ENCODE results near the gene UNC5B. TPM values are rescaled to one million over a fixed set of nuclear protein-coding genes. Genes with fewer than 3 reads are reported as not detected.
A peak's percentile ranks its signal among the peaks of the same experiment; 100 is the strongest.

Gene UNC5B
- total RNA-seq, 1 donor, result 135 TPM

DNA sequence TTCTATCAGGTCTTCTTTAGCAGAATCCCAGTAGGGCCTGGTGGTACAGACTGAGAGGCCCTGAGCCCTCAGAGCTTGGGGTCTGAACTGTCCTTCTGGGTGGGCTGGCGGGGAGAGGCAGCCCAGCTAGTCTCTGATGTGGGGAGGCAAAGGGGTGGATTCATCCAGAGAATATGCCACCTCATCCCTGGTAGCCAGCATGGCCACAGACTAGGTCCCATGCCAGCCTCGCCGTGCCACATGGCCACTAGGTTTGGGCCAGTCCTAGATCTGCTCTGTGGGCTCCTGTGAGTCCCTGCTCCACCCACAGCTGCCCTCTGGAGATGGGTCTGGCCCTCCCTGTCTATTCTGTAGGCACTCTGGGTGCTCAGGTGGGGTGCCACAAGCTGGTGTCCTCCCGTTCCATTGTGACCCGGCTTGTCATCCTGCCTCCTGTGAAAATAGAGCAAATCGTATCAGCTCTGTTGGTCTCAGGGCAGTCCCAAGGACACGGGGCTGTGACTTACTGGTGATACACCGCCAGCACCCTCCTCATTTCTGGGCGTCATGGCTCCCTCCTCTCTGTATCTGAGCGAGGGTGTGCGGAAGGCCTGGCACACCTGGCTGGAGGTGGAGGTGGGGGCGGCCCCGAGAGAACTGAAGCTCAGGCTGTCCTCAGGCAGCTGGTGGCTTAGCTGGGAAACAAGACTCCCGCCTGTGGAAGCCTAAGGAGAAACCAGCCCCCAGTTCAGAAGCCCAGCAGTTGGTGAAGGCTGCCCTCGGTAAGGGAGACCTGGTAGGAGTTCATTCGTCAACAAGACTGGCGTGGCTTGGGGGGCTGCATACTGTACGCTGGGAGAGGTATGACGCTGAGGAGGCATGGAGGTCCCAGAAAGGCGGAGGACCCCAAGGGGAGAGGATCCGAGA is 33.3 kb downstream of the UNC5B start:
- Histone ChIP-seq H3K27ac (ENCODE audit: low read depth, low read length) (peak overlapping the region; percentile 71), H3K27me3 (ENCODE audit: insufficient read depth, low read length) (no peaks in the 10 kb centered on the region)
- TF ChIP-seq, protein P1, sequence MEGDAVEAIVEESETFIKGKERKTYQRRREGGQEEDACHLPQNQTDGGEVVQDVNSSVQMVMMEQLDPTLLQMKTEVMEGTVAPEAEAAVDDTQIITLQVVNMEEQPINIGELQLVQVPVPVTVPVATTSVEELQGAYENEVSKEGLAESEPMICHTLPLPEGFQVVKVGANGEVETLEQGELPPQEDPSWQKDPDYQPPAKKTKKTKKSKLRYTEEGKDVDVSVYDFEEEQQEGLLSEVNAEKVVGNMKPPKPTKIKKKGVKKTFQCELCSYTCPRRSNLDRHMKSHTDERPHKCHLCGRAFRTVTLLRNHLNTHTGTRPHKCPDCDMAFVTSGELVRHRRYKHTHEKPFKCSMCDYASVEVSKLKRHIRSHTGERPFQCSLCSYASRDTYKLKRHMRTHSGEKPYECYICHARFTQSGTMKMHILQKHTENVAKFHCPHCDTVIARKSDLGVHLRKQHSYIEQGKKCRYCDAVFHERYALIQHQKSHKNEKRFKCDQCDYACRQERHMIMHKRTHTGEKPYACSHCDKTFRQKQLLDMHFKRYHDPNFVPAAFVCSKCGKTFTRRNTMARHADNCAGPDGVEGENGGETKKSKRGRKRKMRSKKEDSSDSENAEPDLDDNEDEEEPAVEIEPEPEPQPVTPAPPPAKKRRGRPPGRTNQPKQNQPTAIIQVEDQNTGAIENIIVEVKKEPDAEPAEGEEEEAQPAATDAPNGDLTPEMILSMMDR (IDR thresholded peaks at IDR 0.05; ENCODE audit: extremely low read depth, low read depth, low read length), result no peak

DNA sequence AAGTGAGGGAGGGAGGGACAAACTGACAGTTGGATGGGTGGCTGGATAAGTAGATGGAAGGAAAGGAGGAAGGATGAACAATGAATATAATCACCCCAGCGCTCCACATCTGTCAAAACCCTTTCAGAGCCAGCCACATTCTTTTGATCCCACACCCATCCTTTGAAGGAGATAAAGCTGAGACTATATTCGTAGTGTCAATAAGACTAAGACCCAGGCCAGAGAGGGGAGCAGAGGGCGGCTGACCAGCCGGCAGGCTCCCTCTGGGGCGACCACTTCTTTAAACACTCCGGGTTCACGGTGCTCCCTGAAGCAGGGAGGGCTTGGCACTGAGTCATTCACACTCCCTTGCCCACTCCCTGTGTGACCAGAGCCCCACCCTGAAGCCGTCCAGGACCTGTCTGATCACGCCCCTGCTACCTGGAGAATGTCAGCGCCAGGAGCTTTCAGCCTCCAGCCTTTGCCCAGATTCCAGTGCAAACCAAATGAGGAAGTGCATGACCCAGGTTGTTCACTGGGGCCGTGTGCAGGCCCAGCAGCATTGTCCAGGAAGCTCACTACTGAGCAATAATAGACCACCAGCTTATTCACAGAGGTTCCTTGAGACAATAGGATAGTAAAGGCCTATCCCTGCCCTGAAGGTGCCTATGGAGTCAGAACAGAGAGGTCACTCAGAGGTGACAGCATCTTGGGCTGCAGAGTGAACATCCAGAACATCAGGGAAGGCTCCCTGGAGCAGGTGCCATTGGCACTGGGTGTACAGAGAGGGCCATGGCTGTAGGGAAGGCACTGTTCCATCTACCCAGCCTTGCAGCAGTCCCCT is 34.4 kb downstream of the UNC5B start:
- Histone ChIP-seq H3K4me3 (ENCODE audit: insufficient read depth, low read length) (no peak overlapping the region), H3K4me1 (ENCODE audit: insufficient read depth, low read length) (peaks cover 42% of the 10 kb centered on the region), H3K27me3 (ENCODE audit: insufficient read depth, low read length) (no peaks in the 10 kb centered on the region), H3K36me3 (ENCODE audit: insufficient read depth, low read length) (no peaks in the 10 kb centered on the region), H3K27ac (ENCODE audit: low read depth, low read length) (no peak overlapping the region), H2AFZ (ENCODE audit: low read length) (no peak overlapping the region), H3K4me2 (ENCODE audit: insufficient read depth, low read length) (no peak overlapping the region), H3K79me2 (ENCODE audit: insufficient read depth, low read length) (peaks cover 18% of the 10 kb centered on the region), H4K20me1 (ENCODE audit: insufficient read depth, low read length) (peaks cover 42% of the 10 kb centered on the region), H3K9me3 (ENCODE audit: low read depth, low read length) (no peaks in the 10 kb centered on the region)
- DNase-seq (ENCODE audit: insufficient read length, low spot score, missing footprints), result peak; percentile 80
- TF ChIP-seq, protein P1 (IDR thresholded peaks at IDR 0.05; ENCODE audit: extremely low read depth, low read depth, low read length), result no peak

More for the DNA sequence above, 33.3 kb downstream of the UNC5B start:
- H2AFZ ChIP-seq (ENCODE audit: low read length), result no peak overlapping the region
- H3K4me1 ChIP-seq (ENCODE audit: insufficient read depth, low read length), result peaks cover 53% of the 10 kb centered on the region
- peak overlapping the region; percentile 78 for H3K4me2 ChIP-seq (ENCODE audit: insufficient read depth, low read length)
- peaks cover 18% of the 10 kb centered on the region for H3K79me2 ChIP-seq (ENCODE audit: insufficient read depth, low read length)
- H3K4me3 ChIP-seq (ENCODE audit: insufficient read depth, low read length), result no peak overlapping the region
- peak; percentile 61 for DNase-seq (ENCODE audit: insufficient read length, low spot score, missing footprints)
- H3K9me3 ChIP-seq (ENCODE audit: low read depth, low read length), result no peaks in the 10 kb centered on the region
- H4K20me1 ChIP-seq (ENCODE audit: insufficient read depth, low read length), result peaks cover 36% of the 10 kb centered on the region
- H3K36me3 ChIP-seq (ENCODE audit: insufficient read depth, low read length), result no peaks in the 10 kb centered on the region

DNA sequence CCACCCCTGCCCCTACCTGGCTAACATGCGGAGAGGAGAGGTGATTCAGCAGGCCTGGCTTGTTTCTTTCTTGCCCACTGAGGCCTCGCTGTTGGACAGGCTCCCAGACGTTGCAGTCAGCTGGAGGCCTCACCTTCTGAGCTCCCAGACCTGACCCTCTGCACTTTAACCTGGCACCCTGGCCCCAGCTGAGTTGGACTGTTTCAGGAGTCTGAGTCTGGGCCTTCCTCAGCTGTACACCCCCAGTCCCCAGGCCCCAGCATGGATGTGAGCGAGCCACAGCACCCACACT is 35.0 kb downstream of the UNC5B start:
- peaks cover 21% of the 10 kb centered on the region for H3K79me2 ChIP-seq (ENCODE audit: insufficient read depth, low read length)
- TF ChIP-seq, protein P1 (IDR thresholded peaks at IDR 0.05; ENCODE audit: extremely low read depth, low read depth, low read length), result no peak
- no peak overlapping the region for H3K27ac ChIP-seq (ENCODE audit: low read depth, low read length)
- no peak overlapping the region for H2AFZ ChIP-seq (ENCODE audit: low read length)
- no peaks in the 10 kb centered on the region for H3K27me3 ChIP-seq (ENCODE audit: insufficient read depth, low read length)
- no peak overlapping the region for H3K4me2 ChIP-seq (ENCODE audit: insufficient read depth, low read length)
- H3K36me3 ChIP-seq (ENCODE audit: insufficient read depth, low read length), result no peaks in the 10 kb centered on the region
- peaks cover 36% of the 10 kb centered on the region for H3K4me1 ChIP-seq (ENCODE audit: insufficient read depth, low read length)
- H3K9me3 ChIP-seq (ENCODE audit: low read depth, low read length), result no peaks in the 10 kb centered on the region
- peaks cover 46% of the 10 kb centered on the region for H4K20me1 ChIP-seq (ENCODE audit: insufficient read depth, low read length)
- no peak overlapping the region for H3K4me3 ChIP-seq (ENCODE audit: insufficient read depth, low read length)
- DNase-seq (ENCODE audit: insufficient read length, low spot score, missing footprints), result no peak

DNA sequence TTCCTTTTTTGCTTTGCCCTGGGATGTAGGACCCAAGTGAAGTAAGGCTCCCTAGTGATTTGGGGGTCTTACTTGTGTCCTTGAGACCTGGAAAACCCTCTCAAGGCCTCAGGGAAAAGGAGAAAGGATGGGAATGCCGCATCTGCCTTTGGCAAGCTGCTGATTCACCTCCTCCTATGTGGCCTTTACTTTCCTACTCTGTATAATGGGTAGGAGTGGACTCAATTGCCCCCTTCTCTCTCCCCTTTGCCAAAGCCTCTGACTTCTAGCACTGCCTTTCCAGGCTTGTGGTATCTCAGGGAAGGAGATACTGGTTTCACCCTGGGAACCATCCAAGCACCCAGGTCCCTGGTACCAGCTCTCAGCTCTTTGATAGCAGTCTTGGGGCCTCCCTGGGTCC is 35.4 kb downstream of the UNC5B start:
- no peak for DNase-seq (ENCODE audit: insufficient read length, low spot score, missing footprints)
- Histone ChIP-seq H3K27ac (ENCODE audit: low read depth, low read length) (no peak overlapping the region), H4K20me1 (ENCODE audit: insufficient read depth, low read length) (peaks cover 46% of the 10 kb centered on the region), H3K4me1 (ENCODE audit: insufficient read depth, low read length) (peaks cover 32% of the 10 kb centered on the region), H3K79me2 (ENCODE audit: insufficient read depth, low read length) (peaks cover 24% of the 10 kb centered on the region), H3K36me3 (ENCODE audit: insufficient read depth, low read length) (no peaks in the 10 kb centered on the region), H3K4me2 (ENCODE audit: insufficient read depth, low read length) (no peak overlapping the region), H3K9me3 (ENCODE audit: low read depth, low read length) (no peaks in the 10 kb centered on the region), H3K4me3 (ENCODE audit: insufficient read depth, low read length) (no peak overlapping the region), H3K27me3 (ENCODE audit: insufficient read depth, low read length) (no peaks in the 10 kb centered on the region), H2AFZ (ENCODE audit: low read length) (no peak overlapping the region)
- TF ChIP-seq, protein P1 (IDR thresholded peaks at IDR 0.05; ENCODE audit: extremely low read depth, low read depth, low read length), result no peak
